AG09309 (cell line): ENCODE results near the gene DENND1B.

Source experiments
- DNase-seq: peaks from one replicate; pipeline ENCODE4 v3.0.0-alpha.2; 2010; ENCODE audit warnings: low read depth
- H3K4me3 ChIP-seq: 2 replicates; pipeline ENCODE4 v1.5.1; 2011; ENCODE audit warnings: mild to moderate bottlenecking, low read depth, low read length, moderate library complexity; ENCODE audit not compliant: control insufficient read depth
- TF ChIP-seq, protein P1 (sequence below): IDR thresholded peaks from 2 replicates; pipeline ENCODE4 v1.5.1; 2011; ENCODE audit warnings: mild to moderate bottlenecking, low read depth, low read length, inconsistent platforms; ENCODE audit not compliant: insufficient read depth, control insufficient read depth; ENCODE audit errors: missing control alignments

DENND1B gene

DNA sequence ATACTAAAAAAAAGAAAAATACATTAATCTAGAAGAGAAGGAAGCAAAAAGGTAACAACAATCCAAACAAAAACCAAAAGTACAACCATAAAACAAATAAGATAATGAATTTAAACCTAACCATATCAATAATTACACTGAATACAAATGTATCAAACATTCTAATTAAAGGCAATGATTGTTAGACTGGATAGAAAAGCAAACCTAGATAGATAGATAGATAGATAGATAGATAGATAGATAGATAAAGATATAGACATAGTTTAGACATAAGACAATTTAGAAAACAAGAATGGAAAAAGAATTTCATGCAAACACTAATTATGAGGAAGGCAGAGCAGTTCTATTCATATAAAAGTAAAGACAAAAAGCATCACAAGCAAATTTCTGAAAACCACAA is 24.9 kb downstream of the DENND1B start:
- TF ChIP-seq, protein P1, sequence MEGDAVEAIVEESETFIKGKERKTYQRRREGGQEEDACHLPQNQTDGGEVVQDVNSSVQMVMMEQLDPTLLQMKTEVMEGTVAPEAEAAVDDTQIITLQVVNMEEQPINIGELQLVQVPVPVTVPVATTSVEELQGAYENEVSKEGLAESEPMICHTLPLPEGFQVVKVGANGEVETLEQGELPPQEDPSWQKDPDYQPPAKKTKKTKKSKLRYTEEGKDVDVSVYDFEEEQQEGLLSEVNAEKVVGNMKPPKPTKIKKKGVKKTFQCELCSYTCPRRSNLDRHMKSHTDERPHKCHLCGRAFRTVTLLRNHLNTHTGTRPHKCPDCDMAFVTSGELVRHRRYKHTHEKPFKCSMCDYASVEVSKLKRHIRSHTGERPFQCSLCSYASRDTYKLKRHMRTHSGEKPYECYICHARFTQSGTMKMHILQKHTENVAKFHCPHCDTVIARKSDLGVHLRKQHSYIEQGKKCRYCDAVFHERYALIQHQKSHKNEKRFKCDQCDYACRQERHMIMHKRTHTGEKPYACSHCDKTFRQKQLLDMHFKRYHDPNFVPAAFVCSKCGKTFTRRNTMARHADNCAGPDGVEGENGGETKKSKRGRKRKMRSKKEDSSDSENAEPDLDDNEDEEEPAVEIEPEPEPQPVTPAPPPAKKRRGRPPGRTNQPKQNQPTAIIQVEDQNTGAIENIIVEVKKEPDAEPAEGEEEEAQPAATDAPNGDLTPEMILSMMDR = no peak
- no peak overlapping the region for H3K4me3 ChIP-seq
- no peak for DNase-seq

DNA sequence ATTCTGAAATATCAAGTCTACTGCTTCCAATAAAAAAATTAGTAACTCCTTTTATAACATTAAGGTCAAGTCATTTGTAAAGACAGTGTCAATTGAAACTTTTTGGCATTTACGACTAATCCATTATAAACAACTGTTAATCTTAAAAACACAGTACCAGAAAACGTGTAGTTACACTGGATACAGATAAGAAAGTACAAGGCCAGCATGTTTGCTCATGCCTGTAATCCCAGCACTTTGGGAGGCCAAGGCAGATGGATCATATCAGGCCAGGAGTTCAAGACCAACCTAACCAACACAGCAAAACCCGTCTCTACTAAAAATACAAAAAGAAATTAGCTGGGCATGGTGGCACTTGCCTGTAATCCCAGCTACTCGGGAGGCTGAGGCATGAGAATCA is 29.4 kb downstream of the DENND1B start:
- DNase-seq = no peak
- TF ChIP-seq, protein P1 = no peak

DNA sequence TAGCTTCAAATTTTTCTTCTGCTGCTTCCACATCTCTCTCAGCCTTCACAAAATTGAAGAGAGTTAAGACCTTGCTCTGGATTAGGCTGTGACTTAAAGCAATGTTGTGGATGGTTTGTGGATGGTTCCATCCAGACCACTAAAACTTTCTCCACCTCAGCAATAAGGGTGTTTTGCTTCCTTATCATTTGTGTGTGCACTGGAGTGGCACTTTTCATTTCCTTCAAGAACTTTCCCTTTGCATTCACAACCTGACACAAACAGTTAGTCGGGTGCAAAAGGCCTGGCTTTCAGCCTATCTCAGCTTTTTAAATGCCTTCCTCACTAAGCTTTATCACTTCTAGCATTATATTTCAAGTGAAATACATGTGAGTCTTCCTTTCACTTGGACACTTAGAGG is 30.3 kb downstream of the DENND1B start:
- TF ChIP-seq, protein P1 = no peak
- H3K4me3 ChIP-seq = no peak overlapping the region
- DNase-seq = no peak

More for the DNA sequence above, 29.4 kb downstream of the DENND1B start:
- H3K4me3 ChIP-seq = no peak overlapping the region

DNA sequence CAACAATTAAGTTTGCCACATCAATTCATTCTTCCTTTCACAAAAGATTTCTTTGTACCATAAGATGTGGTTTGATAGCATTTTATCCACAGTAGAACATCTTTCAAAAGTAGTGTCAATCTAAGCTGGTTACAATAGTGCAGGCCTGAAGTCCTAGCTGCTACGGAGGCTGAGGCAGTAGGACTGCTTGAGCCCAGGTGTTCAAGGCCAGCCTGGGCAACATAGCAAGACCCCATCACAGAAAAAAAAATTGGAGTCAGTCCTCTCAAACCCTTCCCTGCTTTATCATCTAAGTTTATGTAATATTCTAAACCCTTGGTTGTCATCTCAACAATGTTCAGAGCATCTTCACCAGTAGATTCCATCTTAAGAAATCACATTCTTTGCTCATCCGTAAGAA is 31.7 kb downstream of the DENND1B start:
- TF ChIP-seq, protein P1 = no peak
- DNase-seq = no peak
- H3K4me3 ChIP-seq = no peak overlapping the region

DNA sequence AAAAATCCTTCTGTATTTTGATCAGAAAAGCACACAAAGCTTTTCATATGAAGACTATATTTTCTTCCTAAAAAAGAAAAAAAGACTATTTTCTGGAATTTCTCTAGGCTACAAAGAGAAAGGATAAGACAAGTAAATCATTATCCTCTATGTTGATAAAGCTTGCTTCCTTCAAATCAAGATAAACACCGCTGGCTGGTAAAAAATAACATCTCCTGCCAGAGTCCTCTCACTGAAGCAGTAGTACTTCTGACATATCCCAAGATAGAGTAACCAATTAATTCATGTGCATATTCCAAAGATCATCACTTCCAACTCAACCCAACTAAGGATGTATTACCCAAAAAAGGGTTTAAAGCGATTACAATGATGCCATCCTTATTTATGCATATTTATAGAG is 34.3 kb downstream of the DENND1B start:
- TF ChIP-seq, protein P1 = no peak
- DNase-seq = no peak
- no peak overlapping the region for H3K4me3 ChIP-seq

DNA sequence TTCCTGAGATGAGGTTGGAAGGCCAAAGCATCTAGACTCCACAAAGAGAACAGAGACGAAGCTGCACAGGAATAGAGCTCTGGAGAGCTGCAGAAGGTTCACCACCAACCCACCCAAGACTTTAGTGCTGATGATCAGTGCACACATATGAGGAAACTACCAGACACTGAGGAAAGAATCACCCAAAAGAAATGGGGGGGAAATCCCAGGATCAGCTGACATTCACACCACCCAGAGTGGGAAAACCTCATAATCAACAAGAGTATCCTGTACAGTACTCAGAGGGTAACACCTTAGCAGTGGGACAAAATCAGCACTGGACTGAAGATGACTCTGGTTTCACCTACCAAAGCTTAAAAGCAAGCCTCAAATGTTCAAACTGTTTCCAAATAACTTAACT is 36.4 kb downstream of the DENND1B start:
- no peak for DNase-seq
- no peak overlapping the region for H3K4me3 ChIP-seq
- TF ChIP-seq, protein P1 = no peak

DNA sequence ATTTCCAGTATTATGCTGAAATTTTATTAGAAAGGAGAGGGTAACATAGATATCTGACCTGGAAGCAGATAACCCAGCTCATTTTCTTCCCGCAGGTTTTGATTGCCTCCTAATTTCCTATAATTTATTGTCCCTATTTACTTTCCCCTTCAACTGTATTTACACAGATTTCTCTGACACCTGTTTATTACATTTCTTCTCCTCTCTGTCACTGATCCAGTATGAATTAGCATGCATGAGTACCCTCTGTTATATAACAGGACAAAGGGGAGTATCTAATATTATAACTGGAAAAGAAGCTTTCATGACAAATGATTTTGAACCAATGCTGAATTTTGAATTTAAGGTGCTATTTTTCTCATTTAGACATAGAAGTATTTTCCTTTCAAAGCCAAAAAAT is 37.4 kb downstream of the DENND1B start:
- no peak for DNase-seq
- H3K4me3 ChIP-seq = no peak overlapping the region
- TF ChIP-seq, protein P1 = no peak
